Loucy (cell line): ENCODE results near the gene LRSAM1.

Experiments used
- H2AFZ ChIP-seq: fragments of 200-600 bp; sonication (generic); 2 replicates; pipeline ENCODE4 v1.6.0; 2016; ENCODE audit warnings: antibody characterized with exemption, mild to moderate bottlenecking, low read length, moderate library complexity
- H3F3A ChIP-seq: fragments of 200-600 bp; 2 replicates; pipeline ENCODE4 v1.6.0; 2016; ENCODE audit warnings: antibody characterized with exemption, low read depth, mild to moderate bottlenecking
- H3K27me3 ChIP-seq: fragments of 200-600 bp; sonication (generic); 2 replicates; pipeline ENCODE4 v1.6.1; 2014; ENCODE audit warnings: low read length, mild to moderate bottlenecking; ENCODE audit not compliant: insufficient read depth, poor library complexity, severe bottlenecking
- H3K36me3 ChIP-seq: fragments of 200-600 bp; sonication (generic); 2 replicates; pipeline ENCODE4 v1.6.1; 2016; ENCODE audit warnings: low read length; ENCODE audit not compliant: insufficient read depth
- H3K4me1 ChIP-seq: fragments of 200-600 bp; sonication (generic); 2 replicates; pipeline ENCODE4 v1.5.1; 2014; ENCODE audit warnings: low read length, mild to moderate bottlenecking; ENCODE audit not compliant: insufficient read depth, poor library complexity, severe bottlenecking
- H3K4me2 ChIP-seq: fragments of 200-600 bp; sonication (generic); 2 replicates; pipeline ENCODE4 v1.6.0; 2014; ENCODE audit warnings: antibody characterized with exemption, low read length, low read depth, mild to moderate bottlenecking; ENCODE audit not compliant: poor library complexity, severe bottlenecking
- H3K4me3 ChIP-seq: fragments of 200-600 bp; sonication (generic); 2 replicates; pipeline ENCODE4 v1.5.1; 2014; ENCODE audit warnings: low read length, mild to moderate bottlenecking, mixed read lengths; ENCODE audit not compliant: poor library complexity, severe bottlenecking
- H3K79me2 ChIP-seq: fragments of 200-600 bp; sonication (generic); 2 replicates; pipeline ENCODE4 v1.6.1; 2014; ENCODE audit warnings: low read length; ENCODE audit not compliant: insufficient read depth
- H3K9ac ChIP-seq: fragments of 200-600 bp; sonication (generic); 2 replicates; pipeline ENCODE4 v1.6.0; 2014; ENCODE audit warnings: mild to moderate bottlenecking, low read depth, low read length, moderate library complexity; ENCODE audit not compliant: poor library complexity, severe bottlenecking
- H3K9me2 ChIP-seq: fragments of 200-600 bp; sonication (generic); replicated peaks from 2 replicates; pipeline ENCODE4 v1.6.1; 2016; ENCODE audit warnings: low read depth, low read length, mixed read lengths
- H3K9me3 ChIP-seq: fragments of 200-600 bp; sonication (generic); 2 replicates; pipeline ENCODE4 v1.6.1; 2014; ENCODE audit warnings: mild to moderate bottlenecking, antibody characterized with exemption, low read length, low read depth; ENCODE audit not compliant: insufficient read depth
- H4K20me1 ChIP-seq: fragments of 200-600 bp; sonication (generic); 2 replicates; pipeline ENCODE4 v1.6.0; 2014; ENCODE audit warnings: antibody characterized with exemption, low read length, mild to moderate bottlenecking; ENCODE audit not compliant: insufficient read depth, poor library complexity, severe bottlenecking
- EZH2phosphoT487 ChIP-seq: fragments of 200-600 bp; IDR thresholded peaks from 2 replicates; pipeline ENCODE4 v1.6.1; 2018; ENCODE audit warnings: antibody characterized with exemption, mild to moderate bottlenecking, moderate library complexity, borderline replicate concordance
- TF ChIP-seq, protein P1 (sequence below): fragments of 200-600 bp; sonication (generic); conservative IDR thresholded peaks from 2 replicates; pipeline ENCODE4 v1.5.1; 2014; ENCODE audit warnings: mild to moderate bottlenecking, antibody characterized with exemption, low read length

LRSAM1 gene

DNA sequence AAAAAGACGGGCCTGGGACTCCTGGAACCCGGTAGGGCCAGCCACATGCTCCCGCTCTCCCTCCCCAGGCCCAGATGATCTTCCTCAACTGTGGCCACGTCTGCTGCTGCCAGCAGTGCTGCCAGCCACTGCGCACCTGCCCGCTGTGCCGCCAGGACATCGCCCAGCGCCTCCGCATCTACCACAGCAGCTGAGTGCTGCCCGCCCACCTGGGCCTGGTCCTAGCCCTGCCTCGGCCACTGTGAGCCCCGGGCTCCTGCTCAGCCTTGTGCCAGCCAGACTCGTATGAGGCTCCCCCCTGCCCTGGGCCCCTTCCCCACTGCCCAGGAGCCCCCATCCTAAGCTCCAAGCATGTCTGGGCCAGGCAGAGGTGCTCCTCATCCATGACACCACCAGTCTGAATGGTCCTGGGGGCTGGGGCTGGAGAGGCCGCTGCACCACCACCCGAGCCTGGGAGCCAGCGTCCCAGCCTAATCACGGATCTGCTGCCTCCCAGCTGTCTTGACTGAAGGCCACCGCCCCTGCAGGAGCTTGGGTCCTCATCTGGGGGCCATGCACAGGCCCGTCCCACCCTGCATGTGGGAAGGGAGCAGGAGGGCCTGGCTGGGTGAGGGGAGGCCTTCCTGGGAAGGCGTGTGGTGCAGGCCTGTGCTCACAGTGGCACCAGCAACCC lies 51.5 kb downstream of the LRSAM1 start:
- H3K9me2 ChIP-seq = no peaks in the 10 kb centered on the region
- peaks cover 12% of the 10 kb centered on the region; the same call in 1 of the 2 replicates for H3K36me3 ChIP-seq
- H3K9ac ChIP-seq = no peak overlapping the region
- TF ChIP-seq, protein P1, sequence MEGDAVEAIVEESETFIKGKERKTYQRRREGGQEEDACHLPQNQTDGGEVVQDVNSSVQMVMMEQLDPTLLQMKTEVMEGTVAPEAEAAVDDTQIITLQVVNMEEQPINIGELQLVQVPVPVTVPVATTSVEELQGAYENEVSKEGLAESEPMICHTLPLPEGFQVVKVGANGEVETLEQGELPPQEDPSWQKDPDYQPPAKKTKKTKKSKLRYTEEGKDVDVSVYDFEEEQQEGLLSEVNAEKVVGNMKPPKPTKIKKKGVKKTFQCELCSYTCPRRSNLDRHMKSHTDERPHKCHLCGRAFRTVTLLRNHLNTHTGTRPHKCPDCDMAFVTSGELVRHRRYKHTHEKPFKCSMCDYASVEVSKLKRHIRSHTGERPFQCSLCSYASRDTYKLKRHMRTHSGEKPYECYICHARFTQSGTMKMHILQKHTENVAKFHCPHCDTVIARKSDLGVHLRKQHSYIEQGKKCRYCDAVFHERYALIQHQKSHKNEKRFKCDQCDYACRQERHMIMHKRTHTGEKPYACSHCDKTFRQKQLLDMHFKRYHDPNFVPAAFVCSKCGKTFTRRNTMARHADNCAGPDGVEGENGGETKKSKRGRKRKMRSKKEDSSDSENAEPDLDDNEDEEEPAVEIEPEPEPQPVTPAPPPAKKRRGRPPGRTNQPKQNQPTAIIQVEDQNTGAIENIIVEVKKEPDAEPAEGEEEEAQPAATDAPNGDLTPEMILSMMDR = no peak
- no peak for TF ChIP-seq EZH2phosphoT487
- H3K4me2 ChIP-seq = no peak overlapping the region
- H3K9me3 ChIP-seq = no peaks in the 10 kb centered on the region
- H3K4me1 ChIP-seq = no peaks in the 10 kb centered on the region
- no peaks in the 10 kb centered on the region for H3K27me3 ChIP-seq
- no peak overlapping the region for H2AFZ ChIP-seq
- H3F3A ChIP-seq = no peaks in the 10 kb centered on the region
- H4K20me1 ChIP-seq = no peaks in the 10 kb centered on the region
- H3K4me3 ChIP-seq = no peak overlapping the region
- H3K79me2 ChIP-seq = no peaks in the 10 kb centered on the region

DNA sequence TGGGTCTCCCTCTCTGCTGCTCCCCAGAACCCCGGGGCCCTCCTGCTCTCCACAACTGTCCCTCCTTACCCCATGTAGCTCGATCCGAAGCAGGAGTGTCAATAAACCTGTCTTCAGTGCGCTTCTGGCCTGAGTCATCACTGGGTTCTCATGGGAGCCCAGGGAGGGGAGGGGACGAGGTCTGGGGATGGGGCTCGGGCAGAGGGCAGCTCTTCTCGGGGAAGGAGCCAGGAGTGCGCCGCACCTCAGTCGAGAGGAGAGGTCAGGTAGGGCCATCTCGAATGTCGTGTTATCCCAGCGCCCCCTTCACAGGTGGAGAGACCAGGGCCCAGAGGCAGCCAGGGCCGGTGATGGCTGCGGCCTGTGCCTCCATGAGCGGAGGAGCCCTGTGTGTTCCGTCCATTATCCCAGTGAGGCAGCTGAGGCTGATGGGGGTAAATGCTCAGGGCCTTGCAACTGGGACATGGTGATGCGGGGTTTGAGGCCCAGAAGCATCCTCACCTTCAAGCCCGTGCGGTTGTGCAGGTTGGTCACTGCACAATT lies 52.1 kb downstream of the LRSAM1 start:
- H3K9me3 ChIP-seq = no peaks in the 10 kb centered on the region
- no peak overlapping the region for H3K4me2 ChIP-seq
- TF ChIP-seq EZH2phosphoT487 = no peak
- TF ChIP-seq, protein P1 = no peak
- H3K4me1 ChIP-seq = no peaks in the 10 kb centered on the region
- H3K4me3 ChIP-seq = no peak overlapping the region
- H3K9ac ChIP-seq = no peak overlapping the region
- no peaks in the 10 kb centered on the region for H3K27me3 ChIP-seq
- H3F3A ChIP-seq = no peaks in the 10 kb centered on the region
- no peaks in the 10 kb centered on the region for H3K9me2 ChIP-seq
- no peak overlapping the region for H2AFZ ChIP-seq
- no peaks in the 10 kb centered on the region for H3K79me2 ChIP-seq
- H3K36me3 ChIP-seq = peaks cover 18% of the 10 kb centered on the region; the same call in 1 of the 2 replicates
- H4K20me1 ChIP-seq = no peaks in the 10 kb centered on the region

DNA sequence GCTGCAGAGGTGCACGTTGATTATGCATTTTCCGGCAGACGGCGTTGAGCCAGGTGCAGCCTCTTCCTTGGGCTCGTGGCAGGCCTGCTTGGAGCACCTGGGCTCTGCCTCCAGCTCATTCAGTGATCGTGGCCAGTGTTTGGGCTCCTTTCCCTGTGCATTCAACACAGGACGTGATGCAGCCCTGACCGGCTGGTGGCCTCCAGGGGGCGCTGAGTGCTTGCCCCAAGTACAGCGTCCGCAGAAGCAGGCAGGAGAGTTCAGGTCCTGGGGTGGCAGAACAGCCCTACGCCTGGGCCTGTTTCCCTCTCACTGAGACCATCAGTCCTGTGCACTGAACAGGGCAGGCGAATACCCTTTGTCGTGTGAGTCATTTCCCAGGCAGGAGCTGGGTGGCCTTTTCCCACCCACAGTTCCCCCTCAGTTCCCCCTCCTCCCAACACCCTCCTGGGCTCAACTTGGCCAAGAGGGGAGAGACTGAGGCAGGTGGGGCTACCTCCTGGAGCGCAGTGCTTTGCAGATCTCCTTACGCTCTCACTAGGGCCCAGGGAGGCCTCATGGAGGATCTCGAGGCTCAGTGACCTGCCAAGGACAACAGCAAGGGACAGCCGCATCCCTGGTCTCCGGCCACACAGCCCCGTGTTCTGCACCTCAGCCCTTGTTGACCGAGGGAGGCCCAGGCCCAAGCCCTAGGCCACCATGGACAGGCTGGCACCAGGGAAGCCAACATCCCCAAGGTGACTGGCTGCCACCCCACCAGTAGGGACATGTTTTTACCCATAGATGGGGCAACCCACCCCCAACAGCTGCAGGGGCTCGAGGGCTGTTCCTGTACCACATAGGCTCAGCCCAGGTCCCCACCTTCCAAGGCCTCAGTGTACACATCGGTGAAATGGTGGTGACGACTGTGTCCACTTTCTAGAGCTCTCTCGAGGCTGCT lies 52.9 kb downstream of the LRSAM1 start:
- no peaks in the 10 kb centered on the region for H3K79me2 ChIP-seq
- H4K20me1 ChIP-seq = no peaks in the 10 kb centered on the region
- no peaks in the 10 kb centered on the region for H3K4me1 ChIP-seq
- H2AFZ ChIP-seq = no peak overlapping the region
- no peak for TF ChIP-seq EZH2phosphoT487
- TF ChIP-seq, protein P1 = peak; percentile 87
- H3K4me2 ChIP-seq = no peak overlapping the region
- no peaks in the 10 kb centered on the region for H3K9me2 ChIP-seq
- no peak overlapping the region for H3K9ac ChIP-seq
- H3K27me3 ChIP-seq = no peaks in the 10 kb centered on the region
- H3F3A ChIP-seq = no peaks in the 10 kb centered on the region
- H3K4me3 ChIP-seq = no peak overlapping the region
- H3K9me3 ChIP-seq = no peaks in the 10 kb centered on the region
- peaks cover 22% of the 10 kb centered on the region; the same call in 1 of the 2 replicates for H3K36me3 ChIP-seq
